ENCODE measurements around the gene STAT1.

- no peak for TF ChIP-seq CTCF (conservative IDR thresholded peaks at IDR 0.05 in 1 of 2, IDR thresholded peaks at IDR 0.05 in 1 of 2; ENCODE audit: low read depth in 1 of 2, low read length in 2 of 2)
- no peak for TF ChIP-seq EZH2 (IDR thresholded peaks at IDR 0.05; ENCODE audit: low read length, missing control alignments)
Observed at GRCh38 chr2:190942697-190943096, 71.3 kb downstream of the STAT1 start.
